ENCODE measurements around the gene ASIC2.

The ASIC2 gene

GRCh38 chr17:33183487-33184026, 109.5 kb downstream of the ASIC2 start:
- no peak overlapping the region for H3K9ac ChIP-seq (ENCODE audit: low read length)
- no peaks in the 10 kb centered on the region for H3K9me3 ChIP-seq (ENCODE audit: control insufficient read depth, insufficient read depth, low read depth, low read length)
- H3K27ac ChIP-seq (ENCODE audit: low read depth, low read length) = no peak overlapping the region
- peaks cover 46% of the 10 kb centered on the region for H3K27me3 ChIP-seq (ENCODE audit: control insufficient read depth, insufficient read depth, low read length)
- H3K4me1 ChIP-seq (ENCODE audit: control insufficient read depth, insufficient read depth, low read length) = no peaks in the 10 kb centered on the region
- H3K36me3 ChIP-seq (ENCODE audit: control insufficient read depth, insufficient read depth, low read length) = no peaks in the 10 kb centered on the region
- no peak overlapping the region for H3K4me3 ChIP-seq (ENCODE audit: low read depth, low read length)

- Histone ChIP-seq H3K27me3 (ENCODE audit: control insufficient read depth, insufficient read depth, low read length) (peaks cover 31% of the 10 kb centered on the region), H3K4me1 (ENCODE audit: control insufficient read depth, insufficient read depth, low read length) (no peaks in the 10 kb centered on the region), H3K4me3 (ENCODE audit: low read depth, low read length) (no peak overlapping the region), H3K36me3 (ENCODE audit: control insufficient read depth, insufficient read depth, low read length) (no peaks in the 10 kb centered on the region), H3K9me3 (ENCODE audit: control insufficient read depth, insufficient read depth, low read depth, low read length) (no peaks in the 10 kb centered on the region), H3K27ac (ENCODE audit: low read depth, low read length) (no peak overlapping the region), H3K9ac (ENCODE audit: low read length) (no peak overlapping the region)
Measured at GRCh38 chr17:33179151-33179550, 113.9 kb downstream of the ASIC2 start.

GRCh38 chr17:33178681-33179080, 114.4 kb downstream of the ASIC2 start:
- H3K4me3 ChIP-seq (ENCODE audit: low read depth, low read length) = no peak overlapping the region

GRCh38 chr17:33175562-33175961, 117.5 kb downstream of the ASIC2 start:
- Histone ChIP-seq H3K9me3 (ENCODE audit: control insufficient read depth, insufficient read depth, low read depth, low read length) (no peaks in the 10 kb centered on the region), H3K27me3 (ENCODE audit: control insufficient read depth, insufficient read depth, low read length) (peaks cover 16% of the 10 kb centered on the region), H3K4me3 (ENCODE audit: low read depth, low read length) (no peak overlapping the region), H3K9ac (ENCODE audit: low read length) (no peak overlapping the region), H3K36me3 (ENCODE audit: control insufficient read depth, insufficient read depth, low read length) (no peaks in the 10 kb centered on the region), H3K27ac (ENCODE audit: low read depth, low read length) (no peak overlapping the region), H3K4me1 (ENCODE audit: control insufficient read depth, insufficient read depth, low read length) (no peaks in the 10 kb centered on the region)

More at GRCh38 chr17:33178681-33179080, 114.4 kb downstream of the ASIC2 start:
- no peak overlapping the region for H3K27ac ChIP-seq (ENCODE audit: low read depth, low read length)
- H3K4me1 ChIP-seq (ENCODE audit: control insufficient read depth, insufficient read depth, low read length) = no peaks in the 10 kb centered on the region
- no peak overlapping the region for H3K9ac ChIP-seq (ENCODE audit: low read length)
- no peaks in the 10 kb centered on the region for H3K36me3 ChIP-seq (ENCODE audit: control insufficient read depth, insufficient read depth, low read length)
- peaks cover 28% of the 10 kb centered on the region for H3K27me3 ChIP-seq (ENCODE audit: control insufficient read depth, insufficient read depth, low read length)
- H3K9me3 ChIP-seq (ENCODE audit: control insufficient read depth, insufficient read depth, low read depth, low read length) = no peaks in the 10 kb centered on the region

GRCh38 chr17:33171931-33172330, 121.2 kb downstream of the ASIC2 start:
- H3K27ac ChIP-seq (ENCODE audit: low read depth, low read length) = no peak overlapping the region
- H3K4me3 ChIP-seq (ENCODE audit: low read depth, low read length) = no peak overlapping the region
- no peak overlapping the region for H3K9ac ChIP-seq (ENCODE audit: low read length)
- H3K4me1 ChIP-seq (ENCODE audit: control insufficient read depth, insufficient read depth, low read length) = no peaks in the 10 kb centered on the region
- peaks cover 11% of the 10 kb centered on the region; the same call in 1 of the 2 replicates for H3K27me3 ChIP-seq (ENCODE audit: control insufficient read depth, insufficient read depth, low read length)
- H3K9me3 ChIP-seq (ENCODE audit: control insufficient read depth, insufficient read depth, low read depth, low read length) = no peaks in the 10 kb centered on the region
- no peaks in the 10 kb centered on the region for H3K36me3 ChIP-seq (ENCODE audit: control insufficient read depth, insufficient read depth, low read length)

GRCh38 chr17:33169580-33170285, 123.4 kb downstream of the ASIC2 start:
- no peak overlapping the region for H3K9ac ChIP-seq (ENCODE audit: low read length)
- no peaks in the 10 kb centered on the region for H3K9me3 ChIP-seq (ENCODE audit: control insufficient read depth, insufficient read depth, low read depth, low read length)
- H3K4me3 ChIP-seq (ENCODE audit: low read depth, low read length) = no peak overlapping the region
- H3K36me3 ChIP-seq (ENCODE audit: control insufficient read depth, insufficient read depth, low read length) = no peaks in the 10 kb centered on the region
- no peak overlapping the region for H3K27ac ChIP-seq (ENCODE audit: low read depth, low read length)
- H3K4me1 ChIP-seq (ENCODE audit: control insufficient read depth, insufficient read depth, low read length) = no peaks in the 10 kb centered on the region
- 0 out of 2 replicates have a peak, but pooled peaks cover 2% of the 10 kb centered on the region for H3K27me3 ChIP-seq (ENCODE audit: control insufficient read depth, insufficient read depth, low read length)

- Histone ChIP-seq H3K4me1 (ENCODE audit: control insufficient read depth, insufficient read depth, low read length) (no peaks in the 10 kb centered on the region), H3K9me3 (ENCODE audit: control insufficient read depth, insufficient read depth, low read depth, low read length) (no peaks in the 10 kb centered on the region), H3K27ac (ENCODE audit: low read depth, low read length) (no peak overlapping the region), H3K27me3 (ENCODE audit: control insufficient read depth, insufficient read depth, low read length) (no peaks in the 10 kb centered on the region), H3K9ac (ENCODE audit: low read length) (no peak overlapping the region), H3K36me3 (ENCODE audit: control insufficient read depth, insufficient read depth, low read length) (no peaks in the 10 kb centered on the region), H3K4me3 (ENCODE audit: low read depth, low read length) (no peak overlapping the region)
Measured at GRCh38 chr17:33167736-33168135, 125.4 kb downstream of the ASIC2 start.

- Histone ChIP-seq H3K9me3 (ENCODE audit: control insufficient read depth, insufficient read depth, low read depth, low read length) (no peaks in the 10 kb centered on the region), H3K36me3 (ENCODE audit: control insufficient read depth, insufficient read depth, low read length) (no peaks in the 10 kb centered on the region), H3K4me3 (ENCODE audit: low read depth, low read length) (no peak overlapping the region), H3K9ac (ENCODE audit: low read length) (no peak overlapping the region), H3K27me3 (ENCODE audit: control insufficient read depth, insufficient read depth, low read length) (no peaks in the 10 kb centered on the region), H3K4me1 (ENCODE audit: control insufficient read depth, insufficient read depth, low read length) (no peaks in the 10 kb centered on the region), H3K27ac (ENCODE audit: low read depth, low read length) (no peak overlapping the region)
Measured at GRCh38 chr17:33166472-33166871, 126.6 kb downstream of the ASIC2 start.

GRCh38 chr17:33164169-33164881, 128.8 kb downstream of the ASIC2 start:
- Histone ChIP-seq H3K4me1 (ENCODE audit: control insufficient read depth, insufficient read depth, low read length) (no peaks in the 10 kb centered on the region), H3K36me3 (ENCODE audit: control insufficient read depth, insufficient read depth, low read length) (no peaks in the 10 kb centered on the region), H3K9ac (ENCODE audit: low read length) (no peak overlapping the region), H3K4me3 (ENCODE audit: low read depth, low read length) (no peak overlapping the region), H3K27me3 (ENCODE audit: control insufficient read depth, insufficient read depth, low read length) (0 out of 2 replicates have a peak, but pooled peaks cover 4% of the 10 kb centered on the region), H3K9me3 (ENCODE audit: control insufficient read depth, insufficient read depth, low read depth, low read length) (no peaks in the 10 kb centered on the region), H3K27ac (ENCODE audit: low read depth, low read length) (no peak overlapping the region)

- Histone ChIP-seq H3K4me1 (ENCODE audit: control insufficient read depth, insufficient read depth, low read length) (no peaks in the 10 kb centered on the region), H3K9ac (ENCODE audit: low read length) (no peak overlapping the region), H3K27me3 (ENCODE audit: control insufficient read depth, insufficient read depth, low read length) (0 out of 2 replicates have a peak, but pooled peaks cover 4% of the 10 kb centered on the region), H3K36me3 (ENCODE audit: control insufficient read depth, insufficient read depth, low read length) (no peaks in the 10 kb centered on the region), H3K4me3 (ENCODE audit: low read depth, low read length) (no peak overlapping the region), H3K9me3 (ENCODE audit: control insufficient read depth, insufficient read depth, low read depth, low read length) (no peaks in the 10 kb centered on the region), H3K27ac (ENCODE audit: low read depth, low read length) (no peak overlapping the region)
Measured at GRCh38 chr17:33163533-33164168, 129.4 kb downstream of the ASIC2 start.
